Adrenal gland (tissue), 5 donors: Measurements from ENCODE around the gene DMXL1.

Experiments used
- POLR2A ChIP-seq, 2 donors: fragments of 450-650 bp; IDR thresholded peaks; one replicate each; pipeline ENCODE4 v1.6.1; 2017; ENCODE audit warnings: antibody characterized with exemption in 2 of 2, mild to moderate bottlenecking in 2 of 2, moderate library complexity in 1 of 2
- TF ChIP-seq, protein P1 (sequence below), 6 experiments: fragments of 450-650 bp in 4 of 6; fragments of 200-600 bp in 2 of 6; sonication (generic) in 1 of 6; IDR thresholded peaks; 1 replicate in 5 of 6; 2 replicates in 1 of 6; pipeline versions ENCODE4 v1.5.1 to v1.8.0; 2016 to 2021; ENCODE audit warnings: antibody characterized with exemption in 6 of 6, mild to moderate bottlenecking in 2 of 6, moderate library complexity in 1 of 6
- donor health status: DM: no; HTN: no; CAD: no.

- TF ChIP-seq, protein P1, sequence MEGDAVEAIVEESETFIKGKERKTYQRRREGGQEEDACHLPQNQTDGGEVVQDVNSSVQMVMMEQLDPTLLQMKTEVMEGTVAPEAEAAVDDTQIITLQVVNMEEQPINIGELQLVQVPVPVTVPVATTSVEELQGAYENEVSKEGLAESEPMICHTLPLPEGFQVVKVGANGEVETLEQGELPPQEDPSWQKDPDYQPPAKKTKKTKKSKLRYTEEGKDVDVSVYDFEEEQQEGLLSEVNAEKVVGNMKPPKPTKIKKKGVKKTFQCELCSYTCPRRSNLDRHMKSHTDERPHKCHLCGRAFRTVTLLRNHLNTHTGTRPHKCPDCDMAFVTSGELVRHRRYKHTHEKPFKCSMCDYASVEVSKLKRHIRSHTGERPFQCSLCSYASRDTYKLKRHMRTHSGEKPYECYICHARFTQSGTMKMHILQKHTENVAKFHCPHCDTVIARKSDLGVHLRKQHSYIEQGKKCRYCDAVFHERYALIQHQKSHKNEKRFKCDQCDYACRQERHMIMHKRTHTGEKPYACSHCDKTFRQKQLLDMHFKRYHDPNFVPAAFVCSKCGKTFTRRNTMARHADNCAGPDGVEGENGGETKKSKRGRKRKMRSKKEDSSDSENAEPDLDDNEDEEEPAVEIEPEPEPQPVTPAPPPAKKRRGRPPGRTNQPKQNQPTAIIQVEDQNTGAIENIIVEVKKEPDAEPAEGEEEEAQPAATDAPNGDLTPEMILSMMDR (IDR thresholded peaks at IDR 0.05), result no peak
- TF ChIP-seq POLR2A (IDR thresholded peaks at IDR 0.05), result no peak
Observed at GRCh38 chr5:119082691-119083090, 11.8 kb downstream of the DMXL1 start.
